GM19238 (cell line): ENCODE data around the gene FPGS.
"Not testable (repeated sequence)": the region's sequence is repeated elsewhere in the genome, so short reads cannot be mapped to it uniquely, and the experiment has no call there.

ENCODE experiments used
- DNase-seq: peaks from one replicate; pipeline ENCODE4 v3.0.0; 2011; ENCODE audit warnings: low spot score; ENCODE audit not compliant: insufficient read length

FPGS gene

GRCh38 chr9:127770905-127771569 lies 31.6 kb upstream of the FPGS start:
- peak; percentile 85 for DNase-seq

DNA sequence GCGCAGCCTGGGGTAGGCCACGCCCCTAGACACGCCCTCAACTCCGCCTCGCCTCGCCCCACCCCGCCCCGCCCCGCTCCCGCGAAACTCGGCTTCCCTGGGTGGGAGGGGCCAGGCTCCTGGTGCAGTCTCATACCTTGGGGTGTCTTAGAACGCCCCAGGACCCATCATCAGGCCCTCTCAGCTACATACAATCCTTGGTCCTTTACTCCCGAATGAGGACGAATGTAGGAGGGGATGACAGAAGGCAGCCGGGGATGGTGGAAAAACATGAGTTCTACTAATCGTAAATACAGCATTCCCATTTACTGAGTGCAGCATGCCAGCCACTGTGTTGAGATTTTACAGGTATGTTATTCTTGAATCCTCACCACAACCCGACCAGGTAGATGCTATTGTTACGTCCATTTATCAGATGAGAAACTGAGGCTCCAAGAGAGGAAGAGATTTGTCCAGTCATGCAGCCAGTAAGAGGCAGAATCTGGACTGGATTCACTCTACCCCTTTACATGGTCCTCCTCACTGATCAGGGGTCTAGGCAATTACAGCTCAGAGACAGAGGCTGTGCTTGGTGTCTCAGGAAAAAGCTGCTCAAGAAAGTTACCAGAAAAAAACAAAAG lies 31.0 kb upstream of the FPGS start:
- DNase-seq = no peak

DNA sequence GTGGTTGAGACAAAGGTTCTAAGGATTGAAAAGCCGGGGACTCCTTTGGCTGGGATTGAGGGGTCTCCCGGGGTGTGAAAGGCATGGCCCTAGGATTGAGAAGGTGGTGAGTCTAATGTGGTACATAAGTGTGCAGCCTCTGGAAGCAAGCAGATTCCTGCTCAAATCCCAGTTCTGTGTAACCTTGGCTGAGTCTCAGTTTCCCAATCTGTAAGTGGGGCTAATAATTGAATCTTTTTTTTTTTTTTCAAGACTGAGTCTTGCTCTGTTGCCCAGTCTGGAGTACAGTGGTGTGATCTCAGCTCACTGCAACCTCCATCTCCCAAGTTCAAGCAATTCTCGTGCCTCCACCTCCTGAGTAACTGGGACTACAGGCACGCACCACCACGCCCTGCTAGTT lies 30.1 kb upstream of the FPGS start:
- no peak for DNase-seq

- no peak for DNase-seq
These were observed 29.4 kb upstream of the FPGS start for GRCh38 chr9:127773272-127773671.

GRCh38 chr9:127773981-127774380 lies 28.7 kb upstream of the FPGS start:
- DNase-seq = no peak

GRCh38 chr9:127776195-127776923 lies 26.3 kb upstream of the FPGS start:
- peak; percentile 70 for DNase-seq

- DNase-seq = no peak
These were observed 25.8 kb upstream of the FPGS start for GRCh38 chr9:127776924-127777289.

- no peak for DNase-seq
These were observed 25.2 kb upstream of the FPGS start for GRCh38 chr9:127777368-127777980.

DNA sequence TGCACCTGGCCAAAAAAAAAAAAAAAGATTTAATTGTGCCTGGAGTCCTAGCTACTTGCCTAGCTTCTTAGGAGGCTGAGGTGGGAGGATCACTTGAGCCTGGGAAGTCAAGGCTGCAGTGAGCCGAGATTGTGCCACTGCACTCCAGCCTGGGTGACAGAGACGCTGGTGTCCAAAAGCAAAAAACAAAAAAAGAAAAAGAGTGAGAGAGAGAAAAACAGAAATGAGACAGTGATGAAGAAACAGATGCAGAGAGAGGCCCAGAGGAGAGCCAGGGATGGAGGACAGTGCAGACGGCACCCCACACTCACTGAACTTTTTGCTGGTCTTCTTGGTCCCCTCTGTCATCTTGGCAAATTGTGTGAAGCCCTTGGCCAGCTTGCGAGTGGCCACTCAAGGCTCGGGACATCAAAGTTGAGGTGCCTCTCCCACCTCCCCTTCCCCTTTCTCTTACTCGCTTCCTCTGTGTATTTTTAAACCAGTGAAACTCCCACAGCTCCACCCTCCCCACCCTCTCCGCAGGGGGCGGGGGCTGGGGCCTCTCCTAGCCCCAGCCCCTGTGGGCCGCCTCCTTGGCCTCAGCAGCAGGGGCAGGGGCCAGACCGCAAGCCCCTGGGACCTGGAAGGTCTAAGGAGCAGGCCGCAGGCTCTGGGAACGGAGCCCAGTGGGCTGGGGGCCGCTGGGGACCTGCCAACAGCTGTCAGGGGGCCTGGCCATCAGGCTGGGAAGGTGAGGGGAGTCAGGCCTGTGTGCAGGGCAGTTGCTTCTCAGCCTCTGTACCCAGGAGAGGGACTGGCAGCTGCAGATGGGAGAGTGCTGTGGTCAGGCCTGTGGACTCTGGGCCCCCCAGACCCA lies 24.2 kb upstream of the FPGS start, which contains the start of gene SH2D3C:
SH2D3C (minus strand) TSS at position 387 of the 856 bp plus-strand sequence; CDS start at position 348, 39 bp downstream.
- no peak for DNase-seq

GRCh38 chr9:127779136-127779981 lies 23.3 kb upstream of the FPGS start:
- DNase-seq = peak; percentile 52

DNA sequence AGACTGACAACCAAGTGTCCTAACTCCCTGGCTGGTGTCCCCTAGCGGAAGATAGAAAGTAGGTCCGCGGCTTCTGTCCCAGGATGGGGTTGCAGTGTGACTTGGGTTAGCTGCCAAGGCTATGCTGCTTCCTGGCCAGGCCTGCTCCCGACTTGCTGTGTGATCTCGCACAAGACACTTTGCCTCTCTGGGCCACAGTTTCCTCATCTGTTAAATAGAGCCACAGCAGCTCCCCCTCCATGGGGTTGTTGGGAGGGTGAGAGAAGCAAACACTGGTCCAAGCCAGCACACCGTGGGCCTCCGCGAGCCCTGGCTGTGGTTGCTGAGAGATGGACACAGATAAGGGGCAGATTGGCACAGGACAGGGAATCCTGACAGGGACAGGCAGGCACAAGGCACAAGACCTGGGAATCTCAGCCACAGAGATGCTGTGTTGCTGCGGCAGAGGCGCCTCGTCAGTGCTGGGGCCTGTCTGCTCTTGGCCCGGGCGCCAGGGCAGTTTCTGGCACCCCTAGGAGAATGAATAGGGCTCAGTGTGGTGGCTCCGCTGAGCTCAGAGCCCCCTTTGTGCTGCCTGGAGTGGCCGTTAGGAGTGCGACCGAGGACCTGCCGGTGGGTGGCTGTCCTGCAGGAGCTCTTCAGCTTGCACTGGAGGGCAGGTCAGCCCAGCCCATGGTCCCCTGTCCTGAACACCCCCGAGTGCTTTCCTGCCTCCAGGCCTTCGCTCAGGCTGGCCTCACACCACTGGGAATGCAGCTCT lies 22.4 kb upstream of the FPGS start:
- no peak for DNase-seq

- not testable (repeated sequence) for DNase-seq
These were observed 21.8 kb upstream of the FPGS start for GRCh38 chr9:127780909-127781308.

GRCh38 chr9:127781806-127782205 lies 20.9 kb upstream of the FPGS start:
- no peak for DNase-seq

DNA sequence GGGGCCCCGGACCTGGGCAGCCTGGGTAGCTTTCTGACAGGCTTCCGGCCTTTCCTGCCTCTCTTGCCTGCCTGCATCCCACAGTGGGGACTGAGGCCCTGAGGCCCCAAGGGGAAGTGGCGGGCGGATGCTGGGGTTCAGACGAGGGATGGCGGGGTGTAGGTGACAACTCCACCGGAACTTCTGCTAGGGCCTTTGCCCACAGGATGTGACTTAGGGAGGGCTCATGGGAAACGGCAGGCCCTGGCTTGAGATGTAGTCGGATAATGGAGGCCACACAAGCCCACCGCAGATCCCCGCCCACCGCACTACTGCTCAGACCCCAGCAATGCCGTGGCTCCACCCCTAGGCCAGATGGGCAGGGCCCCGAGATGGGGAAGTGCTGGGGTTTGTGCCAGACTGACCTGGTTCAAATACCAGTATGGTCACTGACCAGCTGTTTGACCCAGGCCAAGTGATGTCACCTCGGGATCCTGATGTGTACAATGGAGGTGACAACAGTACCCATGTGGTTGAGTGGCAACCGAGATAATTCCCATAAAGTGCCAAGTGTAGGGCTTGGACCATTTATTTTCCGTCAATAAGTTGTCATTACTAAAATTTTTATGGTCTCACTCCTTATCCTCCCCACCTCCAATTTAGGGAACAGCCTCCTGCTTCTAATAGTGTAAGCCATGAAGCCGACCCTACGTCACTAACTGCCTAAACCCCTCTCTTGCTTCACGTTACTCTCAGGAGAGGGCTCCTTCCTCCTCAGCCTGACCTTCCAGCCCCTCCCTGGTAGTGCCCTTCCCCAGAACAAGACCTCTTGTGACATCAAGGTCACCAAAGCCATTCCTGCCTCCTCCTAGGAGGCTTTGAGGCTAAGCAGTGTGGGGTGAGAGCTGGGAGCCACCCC lies 19.3 kb upstream of the FPGS start:
- peak; percentile 53 for DNase-seq

DNA sequence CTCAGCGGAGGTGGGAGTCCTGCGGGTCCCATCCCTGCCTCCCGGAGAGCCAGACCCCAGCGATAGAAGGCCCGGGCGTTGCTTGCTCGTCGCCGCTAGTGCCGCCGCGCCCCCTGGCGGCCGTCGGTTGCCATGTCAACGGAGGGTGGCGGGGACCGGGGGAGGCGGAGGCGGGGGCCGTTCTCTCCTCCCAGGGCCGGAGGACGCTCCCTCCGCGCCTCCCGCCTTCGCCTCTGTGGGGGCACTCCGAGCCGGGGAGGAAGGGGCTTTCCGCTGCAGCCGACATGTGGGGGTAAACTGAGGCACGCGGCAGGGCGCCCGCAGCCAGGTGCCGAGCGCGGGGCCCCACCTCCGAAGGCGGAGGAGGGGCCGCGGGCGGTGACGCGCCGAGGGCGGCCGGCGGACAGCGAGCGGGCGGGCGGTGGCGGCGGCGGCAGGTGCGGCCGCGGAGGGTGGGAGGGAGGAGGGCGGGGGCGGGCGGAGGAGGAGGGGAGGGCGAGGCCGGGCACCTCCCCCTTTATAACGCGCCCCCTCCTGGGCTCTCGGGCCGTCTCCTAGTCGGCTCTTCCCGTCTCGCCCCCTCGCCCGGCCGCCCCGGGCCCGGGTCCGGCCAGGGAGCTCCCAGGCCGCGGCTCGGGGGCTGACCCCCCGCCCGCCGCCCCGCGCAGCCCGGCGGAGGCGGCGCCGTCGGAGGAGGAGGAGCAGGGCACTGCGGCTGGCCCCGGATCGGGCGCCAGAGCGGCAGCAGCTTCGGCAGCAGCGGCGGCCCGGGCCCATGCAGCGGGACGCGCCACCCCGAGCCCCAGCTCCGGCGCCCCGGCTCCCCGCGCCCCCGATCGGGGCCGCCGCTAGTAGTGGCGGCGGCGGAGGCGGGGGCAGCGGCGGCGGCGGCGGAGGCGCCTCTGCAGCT lies 17.4 kb upstream of the FPGS start:
- DNase-seq = peak; percentile 89

DNA sequence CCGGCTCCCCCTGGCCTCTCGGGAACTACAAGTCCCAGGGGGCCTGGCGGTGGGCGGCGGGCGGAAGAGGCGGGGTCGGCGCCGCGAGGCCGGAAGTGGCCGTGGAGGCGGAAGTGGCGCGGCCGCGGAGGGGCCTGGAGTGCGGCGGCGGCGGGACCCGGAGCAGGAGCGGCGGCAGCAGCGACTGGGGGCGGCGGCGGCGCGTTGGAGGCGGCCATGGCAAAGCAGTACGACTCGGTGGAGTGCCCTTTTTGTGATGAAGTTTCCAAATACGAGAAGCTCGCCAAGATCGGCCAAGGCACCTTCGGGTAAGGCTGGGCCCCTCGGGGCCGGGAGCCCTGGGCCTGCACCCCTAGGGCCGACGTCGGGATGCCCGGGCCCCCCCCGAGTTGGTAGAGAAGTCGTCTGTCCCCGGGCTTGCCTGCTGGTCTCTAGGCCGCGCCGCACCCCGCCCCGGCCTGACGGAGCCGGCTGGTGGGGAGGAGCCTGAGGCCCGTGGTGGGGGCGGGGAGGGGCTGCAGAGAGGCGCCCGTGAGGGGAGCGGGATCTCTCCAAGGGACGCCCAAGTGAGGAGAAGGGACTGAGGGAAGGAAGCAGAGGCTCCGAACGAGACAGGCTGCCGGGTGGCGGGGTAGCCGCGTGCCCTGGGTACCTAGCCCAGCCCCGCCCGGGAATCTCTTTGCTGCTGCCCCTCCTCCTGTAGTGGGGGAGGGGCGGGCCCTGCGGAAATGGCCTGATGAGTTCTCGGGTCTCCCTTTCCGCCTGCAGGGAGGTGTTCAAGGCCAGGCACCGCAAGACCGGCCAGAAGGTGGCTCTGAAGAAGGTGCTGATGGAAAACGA lies 16.5 kb upstream of the FPGS start, which contains the start of gene CDK9:
CDK9 (plus strand) TSS at position 102 of the 840 bp plus-strand sequence; CDS start at position 217, 115 bp downstream.
- peak; percentile 92 for DNase-seq
